HEK293 (cell line): Measurements from ENCODE around the gene EIF4A2.

Experiments used
- CTCF ChIA-PET: fragments of 350-600 bp; formaldehyde crosslinking; extraction: SDS; loops from one replicate; lab custom pipeline; 2021; ENCODE audit warnings: antibody characterized with exemption; lab: Yijun Ruan, JAX
- POLR2A ChIA-PET: fragments of 300-600 bp; formaldehyde crosslinking; extraction: SDS; loops from one replicate; lab custom pipeline; 2020; ENCODE audit warnings: antibody characterized with exemption, inconsistent platforms; lab: Yijun Ruan, JAX
- H3K27ac ChIP-seq: fragments of 200-500 bp; sonication (Bioruptor generic); 2 replicates; pipeline ENCODE4 v1.5.1; 2014; ENCODE audit warnings: low read depth, low read length, control low read depth, inconsistent platforms; ENCODE audit errors: extremely low read depth
- H3K36me3 ChIP-seq, 2 experiments: fragments of 200-500 bp in 1 of 2; sonication (Bioruptor generic) in 1 of 2; 1 replicate in 1 of 2; 2 replicates in 1 of 2; pipeline ENCODE4 v1.5.1; 2014 to 2017; ENCODE audit warnings: inconsistent platforms in 2 of 2, low read length in 2 of 2; ENCODE audit not compliant: control insufficient read depth in 2 of 2, insufficient read depth in 1 of 2
- H3K4me1 ChIP-seq: fragments of 200-500 bp; sonication (Bioruptor generic); 2 replicates; pipeline ENCODE4 v1.5.1; 2014; ENCODE audit warnings: mild to moderate bottlenecking, low read length, inconsistent platforms; ENCODE audit not compliant: control insufficient read depth, insufficient read depth
- H3K4me3 ChIP-seq: 2 replicates; pipeline ENCODE4 v1.5.1; 2011; ENCODE audit warnings: low read depth, mild to moderate bottlenecking, control low read depth, low read length, moderate library complexity
- H3K9me3 ChIP-seq: fragments of 200-500 bp; sonication (Bioruptor generic); 2 replicates; pipeline ENCODE4 v1.5.1; 2014; ENCODE audit warnings: low read depth, low read length, inconsistent platforms; ENCODE audit not compliant: control insufficient read depth, insufficient read depth
- GLIS2 ChIP-seq: fragments of 450-650 bp; formaldehyde crosslinking; IDR thresholded peaks from 2 replicates; pipeline ENCODE4 v1.5.1; 2016; ENCODE audit warnings: missing biosample characterization, missing genetic modification characterization
- KLF17 ChIP-seq: fragments of 450-650 bp; formaldehyde crosslinking; IDR thresholded peaks from 2 replicates; pipeline ENCODE4 v1.5.1; 2016; ENCODE audit warnings: missing biosample characterization, missing genetic modification characterization
- KLF9 ChIP-seq: fragments of 450-650 bp; formaldehyde crosslinking; IDR thresholded peaks from 2 replicates; pipeline ENCODE4 v1.5.1; 2016; ENCODE audit warnings: missing biosample characterization, missing genetic modification characterization, low read depth
- PRDM4 ChIP-seq: fragments of 450-650 bp; formaldehyde crosslinking; IDR thresholded peaks from 2 replicates; pipeline ENCODE4 v1.5.1; 2017; ENCODE audit warnings: missing biosample characterization, missing genetic modification characterization
- RBAK ChIP-seq: fragments of 450-650 bp; formaldehyde crosslinking; IDR thresholded peaks from 2 replicates; pipeline ENCODE4 v1.5.1; 2016; ENCODE audit warnings: missing biosample characterization, missing genetic modification characterization
- SCRT2 ChIP-seq: fragments of 450-650 bp; formaldehyde crosslinking; IDR thresholded peaks from 2 replicates; pipeline ENCODE4 v1.5.1; 2016; ENCODE audit warnings: missing biosample characterization, missing genetic modification characterization
- ZBTB26 ChIP-seq: fragments of 450-650 bp; formaldehyde crosslinking; optimal IDR thresholded peaks from 2 replicates; pipeline ENCODE3; 2016; ENCODE audit warnings: missing biosample characterization, mild to moderate bottlenecking, missing genetic modification characterization
- ZFP3 ChIP-seq: fragments of 450-650 bp; formaldehyde crosslinking; IDR thresholded peaks from 2 replicates; pipeline ENCODE4 v1.5.1; 2016; ENCODE audit warnings: low read depth, missing biosample characterization, missing genetic modification characterization
- ZNF140 ChIP-seq: fragments of 450-650 bp; formaldehyde crosslinking; IDR thresholded peaks from 2 replicates; pipeline ENCODE4 v1.5.1; 2016; ENCODE audit warnings: missing biosample characterization, missing genetic modification characterization
- ZNF354C ChIP-seq: fragments of 450-650 bp; formaldehyde crosslinking; IDR thresholded peaks from 2 replicates; pipeline ENCODE4 v1.5.1; 2016; ENCODE audit warnings: missing biosample characterization, missing genetic modification characterization, low read depth, borderline replicate concordance
- ZNF362 ChIP-seq: fragments of 450-650 bp; formaldehyde crosslinking; IDR thresholded peaks from 2 replicates; pipeline ENCODE4 v1.5.1; 2016; ENCODE audit warnings: missing biosample characterization, missing genetic modification characterization
- ZNF747 ChIP-seq: fragments of 450-650 bp; formaldehyde crosslinking; IDR thresholded peaks from 2 replicates; pipeline ENCODE4 v1.5.1; 2016; ENCODE audit warnings: missing biosample characterization, missing genetic modification characterization
- ZNF768 ChIP-seq: fragments of 450-650 bp; formaldehyde crosslinking; IDR thresholded peaks from 2 replicates; pipeline ENCODE4 v1.5.1; 2018; ENCODE audit warnings: missing biosample characterization, mild to moderate bottlenecking, missing genetic modification characterization
- ZNF785 ChIP-seq: fragments of 450-650 bp; formaldehyde crosslinking; IDR thresholded peaks from 2 replicates; pipeline ENCODE4 v1.5.1; 2016; ENCODE audit warnings: missing biosample characterization, missing genetic modification characterization
- ZSCAN16 ChIP-seq: fragments of 450-650 bp; formaldehyde crosslinking; IDR thresholded peaks from 2 replicates; pipeline ENCODE4 v1.5.1; 2016; ENCODE audit warnings: missing biosample characterization, missing genetic modification characterization
- TF ChIP-seq, protein P1 (sequence below): fragments of 450-650 bp; formaldehyde crosslinking; IDR thresholded peaks from 2 replicates; pipeline ENCODE4 v1.5.1; 2017; ENCODE audit warnings: missing biosample characterization, mild to moderate bottlenecking, missing genetic modification characterization, moderate library complexity
- TF ChIP-seq, protein P2 (sequence below): fragments of 450-650 bp; formaldehyde crosslinking; IDR thresholded peaks from 2 replicates; pipeline ENCODE4 v1.5.1; 2016; ENCODE audit warnings: missing biosample characterization, missing genetic modification characterization, borderline replicate concordance

The EIF4A2 gene

GRCh38 chr3:186775999-186776398 lies 7.4 kb upstream of the EIF4A2 start:
- H3K4me1 ChIP-seq, result no peaks in the 10 kb centered on the region
- no peak for TF ChIP-seq ZSCAN16 (tag by site-specific recombination)
- TF ChIP-seq ZBTB26 (tag by site-specific recombination), result no peak
- TF ChIP-seq PRDM4 (tag by site-specific recombination), result no peak
- POLR2A ChIA-PET, result no interaction called here
- no peaks in the 10 kb centered on the region for H3K9me3 ChIP-seq
- no peaks in the 10 kb centered on the region for H3K36me3 ChIP-seq
- no peak overlapping the region for H3K27ac ChIP-seq
- no peak overlapping the region for H3K4me3 ChIP-seq
- CTCF ChIA-PET, result no interaction called here

- Histone ChIP-seq H3K4me3 (no peak overlapping the region), H3K9me3 (no peaks in the 10 kb centered on the region)
- ChIA-PET POLR2A (no interaction called here), CTCF (no interaction called here)
- TF ChIP-seq KLF9 (no peak), ZNF140 (no peak), ZNF362 (no peak), ZNF747 (tag by site-specific recombination) (no peak), KLF17 (tag by site-specific recombination) (no peak), SCRT2 (tag by site-specific recombination) (no peak), ZNF354C (tag by site-specific recombination) (no peak), GLIS2 (tag by site-specific recombination) (no peak), RBAK (tag by site-specific recombination) (no peak), ZNF785 (no peak), ZNF768 (tag by site-specific recombination) (no peak), ZFP3 (tag by site-specific recombination) (no peak)
- TF ChIP-seq, protein P1, sequence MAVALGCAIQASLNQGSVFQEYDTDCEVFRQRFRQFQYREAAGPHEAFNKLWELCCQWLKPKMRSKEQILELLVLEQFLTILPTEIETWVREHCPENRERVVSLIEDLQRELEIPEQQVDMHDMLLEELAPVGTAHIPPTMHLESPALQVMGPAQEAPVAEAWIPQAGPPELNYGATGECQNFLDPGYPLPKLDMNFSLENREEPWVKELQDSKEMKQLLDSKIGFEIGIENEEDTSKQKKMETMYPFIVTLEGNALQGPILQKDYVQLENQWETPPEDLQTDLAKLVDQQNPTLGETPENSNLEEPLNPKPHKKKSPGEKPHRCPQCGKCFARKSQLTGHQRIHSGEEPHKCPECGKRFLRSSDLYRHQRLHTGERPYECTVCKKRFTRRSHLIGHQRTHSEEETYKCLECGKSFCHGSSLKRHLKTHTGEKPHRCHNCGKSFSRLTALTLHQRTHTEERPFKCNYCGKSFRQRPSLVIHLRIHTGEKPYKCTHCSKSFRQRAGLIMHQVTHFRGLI (tag by site-specific recombination), result no peak
- TF ChIP-seq, protein P2, sequence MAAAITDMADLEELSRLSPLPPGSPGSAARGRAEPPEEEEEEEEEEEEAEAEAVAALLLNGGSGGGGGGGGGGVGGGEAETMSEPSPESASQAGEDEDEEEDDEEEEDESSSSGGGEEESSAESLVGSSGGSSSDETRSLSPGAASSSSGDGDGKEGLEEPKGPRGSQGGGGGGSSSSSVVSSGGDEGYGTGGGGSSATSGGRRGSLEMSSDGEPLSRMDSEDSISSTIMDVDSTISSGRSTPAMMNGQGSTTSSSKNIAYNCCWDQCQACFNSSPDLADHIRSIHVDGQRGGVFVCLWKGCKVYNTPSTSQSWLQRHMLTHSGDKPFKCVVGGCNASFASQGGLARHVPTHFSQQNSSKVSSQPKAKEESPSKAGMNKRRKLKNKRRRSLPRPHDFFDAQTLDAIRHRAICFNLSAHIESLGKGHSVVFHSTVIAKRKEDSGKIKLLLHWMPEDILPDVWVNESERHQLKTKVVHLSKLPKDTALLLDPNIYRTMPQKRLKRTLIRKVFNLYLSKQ, result no peak
- TF ChIP-seq, all 188 proteins: peak for 0
- Histone ChIP-seq H3K36me3 (peaks cover 0 to 7% of the 10 kb centered on the region in 2 experiments; a peak in 1 of 3 replicates), H3K4me1 (no peaks in the 10 kb centered on the region), H3K27ac (no peak overlapping the region)
Measured at GRCh38 chr3:186779204-186779603, 4.2 kb upstream of the EIF4A2 start.
